H9 (cell line): ENCODE measurements around the gene HMCES. TPM values are rescaled to one million over a fixed set of nuclear protein-coding genes. Genes with fewer than 3 reads are reported as not detected.

Experiments
- DNase-seq: peaks from one replicate; pipeline ENCODE4 v3.0.0-alpha.2; 2017
- H2AFZ ChIP-seq: one replicate; pipeline ENCODE4 v1.6.1; 2013; ENCODE audit warnings: mild to moderate bottlenecking, low read length, control low read depth, moderate library complexity
- H2AK5ac ChIP-seq: 2 replicates; pipeline ENCODE4 v1.6.1; 2013; ENCODE audit warnings: low read length, control low read depth, mixed read lengths; ENCODE audit not compliant: insufficient read length
- H2BK120ac ChIP-seq: one replicate; pipeline ENCODE4 v1.6.1; 2013; ENCODE audit warnings: low read depth, mild to moderate bottlenecking, low read length, control low read depth, inconsistent platforms; ENCODE audit not compliant: poor library complexity, severe bottlenecking
- H2BK12ac ChIP-seq: 2 replicates; pipeline ENCODE4 v1.6.1; 2013; ENCODE audit warnings: low read length, control low read depth, mixed read lengths, low read depth; ENCODE audit not compliant: insufficient read length
- H2BK15ac ChIP-seq: 2 replicates; pipeline ENCODE4 v1.6.1; 2013; ENCODE audit warnings: low read depth, low read length, control low read depth
- H2BK20ac ChIP-seq: one replicate; pipeline ENCODE4 v1.6.1; 2013; ENCODE audit warnings: low read depth, mild to moderate bottlenecking, low read length, control low read depth, inconsistent platforms; ENCODE audit not compliant: poor library complexity, severe bottlenecking
- H2BK5ac ChIP-seq: 2 replicates; pipeline ENCODE4 v1.6.1; 2013; ENCODE audit warnings: low read length, control low read depth, mixed read lengths; ENCODE audit not compliant: insufficient read length
- H3K14ac ChIP-seq: 2 replicates; pipeline ENCODE4 v1.6.1; 2013; ENCODE audit warnings: low read length, control low read depth; ENCODE audit not compliant: insufficient read depth
- H3K18ac ChIP-seq: 2 replicates; pipeline ENCODE4 v1.6.1; 2013; ENCODE audit warnings: low read depth, mild to moderate bottlenecking, mixed read lengths, low read length, control low read depth; ENCODE audit not compliant: insufficient read length
- H3K23ac ChIP-seq: 2 replicates; pipeline ENCODE4 v1.6.1; 2013; ENCODE audit warnings: low read length, control low read depth, mixed read lengths, low read depth; ENCODE audit not compliant: insufficient read length
- H3K23me2 ChIP-seq: 2 replicates; pipeline ENCODE4 v1.6.1; 2013; ENCODE audit warnings: low read depth, mild to moderate bottlenecking, mixed read lengths, low read length, control low read depth; ENCODE audit not compliant: insufficient read length, poor library complexity, severe bottlenecking
- H3K27ac ChIP-seq: 2 replicates; pipeline ENCODE4 v1.5.1; 2013; ENCODE audit warnings: low read length, control low read depth, mixed read lengths, low read depth; ENCODE audit not compliant: insufficient read length
- H3K27me3 ChIP-seq: 2 replicates; pipeline ENCODE4 v1.6.1; 2013; ENCODE audit warnings: low read length, control low read depth, inconsistent platforms; ENCODE audit not compliant: insufficient read depth
- H3K4ac ChIP-seq: 2 replicates; pipeline ENCODE4 v1.6.1; 2013; ENCODE audit warnings: low read depth, mild to moderate bottlenecking, control low read depth, inconsistent platforms, low read length, moderate library complexity
- H3K4me1 ChIP-seq: 2 replicates; pipeline ENCODE4 v1.6.1; 2013; ENCODE audit warnings: low read length, control low read depth, inconsistent platforms; ENCODE audit not compliant: insufficient read depth
- H3K4me2 ChIP-seq: 2 replicates; pipeline ENCODE4 v1.6.1; 2013; ENCODE audit warnings: low read length, control low read depth, mixed read lengths; ENCODE audit not compliant: insufficient read length, insufficient read depth
- H3K56ac ChIP-seq: 2 replicates; pipeline ENCODE4 v1.6.1; 2013; ENCODE audit warnings: low read depth, mild to moderate bottlenecking, mixed read lengths, low read length, control low read depth; ENCODE audit not compliant: insufficient read length
- H3K79me1 ChIP-seq: 2 replicates; pipeline ENCODE4 v1.6.1; 2013; ENCODE audit warnings: low read depth, mild to moderate bottlenecking, moderate library complexity, low read length, control low read depth, inconsistent platforms; ENCODE audit not compliant: insufficient read depth, poor library complexity, severe bottlenecking
- H3K79me2 ChIP-seq: 2 replicates; pipeline ENCODE4 v1.6.1; 2013; ENCODE audit warnings: low read length, control low read depth, inconsistent platforms; ENCODE audit not compliant: insufficient read depth
- H3K9ac ChIP-seq: 2 replicates; pipeline ENCODE4 v1.6.1; 2013; ENCODE audit warnings: low read length, control low read depth, mixed read lengths; ENCODE audit not compliant: insufficient read length; ENCODE audit errors: extremely low read depth
- H3K9me3 ChIP-seq: one replicate; pipeline ENCODE4 v1.6.1; 2013; ENCODE audit warnings: low read depth, low read length, inconsistent platforms; ENCODE audit not compliant: control insufficient read depth
- H3T11ph ChIP-seq: one replicate; pipeline ENCODE4 v1.6.1; 2013; ENCODE audit warnings: mild to moderate bottlenecking, low read length, control low read depth, inconsistent platforms
- H4K20me1 ChIP-seq: one replicate; pipeline ENCODE4 v1.6.1; 2013; ENCODE audit not compliant: control insufficient read depth, insufficient read length, insufficient read depth
- H4K5ac ChIP-seq: 2 replicates; pipeline ENCODE4 v1.6.1; 2013; ENCODE audit warnings: low read depth, mild to moderate bottlenecking, mixed read lengths, low read length, control low read depth; ENCODE audit not compliant: insufficient read length
- H4K8ac ChIP-seq: replicated peaks from 2 replicates; pipeline ENCODE4 v1.6.1; 2013; ENCODE audit warnings: low read length, control low read depth, mixed read lengths, low read depth; ENCODE audit not compliant: insufficient read length
- H4K91ac ChIP-seq: 2 replicates; pipeline ENCODE4 v1.6.1; 2013; ENCODE audit warnings: low read depth, mild to moderate bottlenecking, moderate library complexity, mixed read lengths, low read length, control low read depth; ENCODE audit not compliant: insufficient read length
- H3K27ac Mint-ChIP-seq, 3 experiments: 2 replicates in 2 of 3; 3 replicates in 1 of 3; pipeline ENCODE4 v1.8.0; 2020 to 2021; ENCODE audit warnings: mixed read lengths in 3 of 3, mild to moderate bottlenecking in 1 of 3, moderate library complexity in 1 of 3
- H3K27me3 Mint-ChIP-seq: 2 replicates; pipeline ENCODE4 v1.8.0; 2021; ENCODE audit warnings: low read depth, mild to moderate bottlenecking, moderate library complexity, mixed read lengths
- H3K36me3 Mint-ChIP-seq, 3 experiments: 2 replicates in 2 of 3; 3 replicates in 1 of 3; pipeline ENCODE4 v1.8.0; 2020 to 2021; ENCODE audit warnings: low read depth in 3 of 3, mixed read lengths in 3 of 3; ENCODE audit not compliant: insufficient read depth in 1 of 3
- H3K4me1 Mint-ChIP-seq, 2 experiments: 2 replicates each; pipeline ENCODE4 v1.8.0; 2020; ENCODE audit warnings: mixed read lengths in 2 of 2
- H3K4me3 Mint-ChIP-seq, 2 experiments: 2 replicates in 1 of 2; 3 replicates in 1 of 2; pipeline ENCODE4 v1.8.0; 2020 to 2021; ENCODE audit warnings: mild to moderate bottlenecking in 2 of 2, mixed read lengths in 2 of 2, moderate library complexity in 1 of 2
- H3K9me3 Mint-ChIP-seq, 2 experiments: 2 replicates in 1 of 2; 3 replicates in 1 of 2; pipeline ENCODE4 v1.8.0; 2020; ENCODE audit warnings: mild to moderate bottlenecking in 2 of 2, mixed read lengths in 2 of 2, moderate library complexity in 1 of 2
- WGBS: extraction: QIAGEN DNeasy Blood & Tissue Kit; methylation state at CpG from one replicate; pipeline ENCODE4 v1.1.7; 2013; ENCODE audit warnings: missing lambda C conversion rate, low lambda C conversion rate, mixed read lengths; ENCODE audit not compliant: insufficient read length; ENCODE audit errors: extremely low coverage; 5-methylcytosine and 5-hydroxymethylcytosine counted together
- total RNA-seq: library from RNA; stranded (reverse); gene quantifications from 2 replicates; pipeline ENCODE4 v1.2.1, GENCODE V29; 2021
- TF ChIP-seq, protein P1 (sequence below): fragments of 200-600 bp; sonication (generic); conservative IDR thresholded peaks from 3 replicates; pipeline ENCODE4 v1.8.0; 2021; ENCODE audit warnings: antibody characterized with exemption, mild to moderate bottlenecking

The HMCES gene
- total RNA-seq, 1 experiment from 2014 or later = 52.4 TPM

DNA sequence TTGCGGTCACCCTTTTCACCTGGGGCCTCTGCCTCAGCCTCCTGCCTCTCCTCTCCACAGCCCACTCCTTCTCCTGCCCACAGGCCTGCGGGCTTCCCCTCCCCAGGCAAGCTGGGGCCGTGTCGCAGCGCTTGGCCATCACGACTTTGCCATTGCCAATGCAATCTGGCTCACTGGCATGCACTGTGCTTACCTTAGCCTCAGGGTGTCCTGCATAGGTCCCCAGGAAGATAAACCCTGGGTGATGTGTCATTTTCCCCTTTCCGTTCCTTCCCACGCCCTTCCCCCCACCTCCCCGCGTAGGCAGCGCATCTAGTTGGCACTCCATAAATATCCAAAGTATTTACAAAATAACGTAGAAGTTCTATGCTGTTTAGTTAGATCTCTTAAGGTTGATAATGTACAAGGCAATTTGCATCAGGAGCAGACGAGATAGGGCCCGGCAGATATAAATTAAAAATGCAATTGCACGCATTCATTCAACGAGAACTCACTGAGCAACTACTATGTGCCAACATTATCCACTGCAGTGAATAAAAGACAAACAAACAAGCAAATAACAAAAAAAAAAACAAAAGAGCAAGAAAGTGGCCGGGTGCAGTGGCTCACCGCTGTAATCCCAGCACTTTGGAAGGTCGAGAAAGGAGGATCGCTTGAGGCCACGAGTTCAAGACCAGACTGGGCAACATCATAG is 30.2 kb upstream of the HMCES start:
- Mint-ChIP-seq H3K9me3 (no peaks in the 10 kb centered on the region; a peak in 1 of 5 replicates), H3K27ac (peak overlapping the region in 2 of 3 experiments; percentile 91 to 98; a peak in 5 of 7 replicates), H3K36me3 (peaks cover 9 to 25% (median 18%) of the 10 kb centered on the region in 3 experiments; a peak in 6 of 7 replicates), H3K4me1 (peaks cover 16 to 17% of the 10 kb centered on the region in 2 experiments), H3K4me3 (peak overlapping the region; percentile 96), H3K27me3 (no peaks in the 10 kb centered on the region; the same call in 1 of the 2 replicates)
- no peak overlapping the region for H2AFZ ChIP-seq
- H3T11ph ChIP-seq = no peak overlapping the region
- no peak overlapping the region for H2BK20ac ChIP-seq
- no peak overlapping the region for H2AK5ac ChIP-seq
- H3K18ac ChIP-seq = no peak overlapping the region
- no peak overlapping the region for H4K5ac ChIP-seq
- H3K4me1 ChIP-seq = no peaks in the 10 kb centered on the region; the same call in 1 of the 2 replicates
- DNase-seq = no peak
- H3K27me3 ChIP-seq = no peaks in the 10 kb centered on the region
- no peak overlapping the region for H3K4ac ChIP-seq
- H3K79me1 ChIP-seq = peaks cover 6% of the 10 kb centered on the region
- H3K79me2 ChIP-seq = peaks cover 1% of the 10 kb centered on the region; the same call in 1 of the 2 replicates
- peak overlapping the region; percentile 80 for H3K9ac ChIP-seq
- no peak overlapping the region for H2BK12ac ChIP-seq
- no peak overlapping the region for H3K14ac ChIP-seq
- H3K4me2 ChIP-seq = peak overlapping the region; percentile 63
- no peaks in the 10 kb centered on the region for H4K20me1 ChIP-seq
- H3K23me2 ChIP-seq = peaks cover 8% of the 10 kb centered on the region
- H4K91ac ChIP-seq = no peak overlapping the region
- H2BK15ac ChIP-seq = no peak overlapping the region
- no peak overlapping the region for H3K56ac ChIP-seq
- TF ChIP-seq, protein P1, sequence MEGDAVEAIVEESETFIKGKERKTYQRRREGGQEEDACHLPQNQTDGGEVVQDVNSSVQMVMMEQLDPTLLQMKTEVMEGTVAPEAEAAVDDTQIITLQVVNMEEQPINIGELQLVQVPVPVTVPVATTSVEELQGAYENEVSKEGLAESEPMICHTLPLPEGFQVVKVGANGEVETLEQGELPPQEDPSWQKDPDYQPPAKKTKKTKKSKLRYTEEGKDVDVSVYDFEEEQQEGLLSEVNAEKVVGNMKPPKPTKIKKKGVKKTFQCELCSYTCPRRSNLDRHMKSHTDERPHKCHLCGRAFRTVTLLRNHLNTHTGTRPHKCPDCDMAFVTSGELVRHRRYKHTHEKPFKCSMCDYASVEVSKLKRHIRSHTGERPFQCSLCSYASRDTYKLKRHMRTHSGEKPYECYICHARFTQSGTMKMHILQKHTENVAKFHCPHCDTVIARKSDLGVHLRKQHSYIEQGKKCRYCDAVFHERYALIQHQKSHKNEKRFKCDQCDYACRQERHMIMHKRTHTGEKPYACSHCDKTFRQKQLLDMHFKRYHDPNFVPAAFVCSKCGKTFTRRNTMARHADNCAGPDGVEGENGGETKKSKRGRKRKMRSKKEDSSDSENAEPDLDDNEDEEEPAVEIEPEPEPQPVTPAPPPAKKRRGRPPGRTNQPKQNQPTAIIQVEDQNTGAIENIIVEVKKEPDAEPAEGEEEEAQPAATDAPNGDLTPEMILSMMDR = no peak
- H4K8ac ChIP-seq = no peak overlapping the region
- no peaks in the 10 kb centered on the region for H3K9me3 ChIP-seq
- no peak overlapping the region for H3K23ac ChIP-seq
- no peak overlapping the region for H3K27ac ChIP-seq
- H2BK120ac ChIP-seq = no peak overlapping the region
- no peak overlapping the region for H2BK5ac ChIP-seq
- no CpG with 5 or more reads among the region's 21 CpGs for WGBS
